Breast epithelium (tissue), 3 donors: ENCODE results near the gene DUS2.

ENCODE experiments used
- POLR2A ChIP-seq: fragments of 450-650 bp; IDR thresholded peaks from one replicate; pipeline ENCODE4 v1.6.1; 2016; ENCODE audit warnings: antibody characterized with exemption, mild to moderate bottlenecking, moderate library complexity
- TF ChIP-seq, protein P1 (sequence below), 3 donors: fragments of 450-650 bp; IDR thresholded peaks; one replicate each; pipeline ENCODE4 v1.5.1; 2016 to 2017; ENCODE audit warnings: antibody characterized with exemption in 3 of 3, mild to moderate bottlenecking in 3 of 3, moderate library complexity in 3 of 3

GRCh38 chr16:68068926-68069325, 45.8 kb downstream of the DUS2 start:
- TF ChIP-seq, protein P1, sequence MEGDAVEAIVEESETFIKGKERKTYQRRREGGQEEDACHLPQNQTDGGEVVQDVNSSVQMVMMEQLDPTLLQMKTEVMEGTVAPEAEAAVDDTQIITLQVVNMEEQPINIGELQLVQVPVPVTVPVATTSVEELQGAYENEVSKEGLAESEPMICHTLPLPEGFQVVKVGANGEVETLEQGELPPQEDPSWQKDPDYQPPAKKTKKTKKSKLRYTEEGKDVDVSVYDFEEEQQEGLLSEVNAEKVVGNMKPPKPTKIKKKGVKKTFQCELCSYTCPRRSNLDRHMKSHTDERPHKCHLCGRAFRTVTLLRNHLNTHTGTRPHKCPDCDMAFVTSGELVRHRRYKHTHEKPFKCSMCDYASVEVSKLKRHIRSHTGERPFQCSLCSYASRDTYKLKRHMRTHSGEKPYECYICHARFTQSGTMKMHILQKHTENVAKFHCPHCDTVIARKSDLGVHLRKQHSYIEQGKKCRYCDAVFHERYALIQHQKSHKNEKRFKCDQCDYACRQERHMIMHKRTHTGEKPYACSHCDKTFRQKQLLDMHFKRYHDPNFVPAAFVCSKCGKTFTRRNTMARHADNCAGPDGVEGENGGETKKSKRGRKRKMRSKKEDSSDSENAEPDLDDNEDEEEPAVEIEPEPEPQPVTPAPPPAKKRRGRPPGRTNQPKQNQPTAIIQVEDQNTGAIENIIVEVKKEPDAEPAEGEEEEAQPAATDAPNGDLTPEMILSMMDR (IDR thresholded peaks at IDR 0.05), result no peak
- TF ChIP-seq POLR2A, result no peak
